22Rv1 (cell line): ENCODE data around the gene WDR48.

Experiments
- ZFX ChIP-seq: fragments of 450-650 bp; IDR thresholded peaks from 2 replicates; pipeline ENCODE4 v1.6.1; 2017; ENCODE audit warnings: antibody characterized with exemption, borderline replicate concordance
- TF ChIP-seq, protein P1 (sequence below): fragments of 450-650 bp; IDR thresholded peaks from 2 replicates; pipeline ENCODE4 v1.5.1; 2017; ENCODE audit warnings: mild to moderate bottlenecking

DNA sequence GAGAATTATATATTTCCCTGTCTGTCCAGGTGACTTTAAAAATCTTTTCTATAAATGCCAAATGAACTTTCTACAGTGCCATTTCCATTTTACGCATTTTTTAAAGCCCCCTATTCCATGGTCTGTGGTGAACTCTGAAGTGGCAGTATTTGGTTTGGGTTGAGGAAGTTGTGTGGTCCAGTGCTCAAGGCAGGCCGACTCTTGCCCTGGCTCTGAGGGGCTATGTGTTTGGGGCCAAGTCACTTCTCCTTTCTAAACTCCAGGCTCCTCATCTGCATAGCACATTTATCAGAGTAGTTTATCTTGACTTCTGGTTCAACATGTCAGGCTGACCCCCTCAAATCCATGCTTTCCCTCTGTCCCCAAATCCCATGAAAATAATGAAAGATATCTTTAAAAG lies 69.8 kb downstream of the WDR48 start:
- TF ChIP-seq, protein P1, sequence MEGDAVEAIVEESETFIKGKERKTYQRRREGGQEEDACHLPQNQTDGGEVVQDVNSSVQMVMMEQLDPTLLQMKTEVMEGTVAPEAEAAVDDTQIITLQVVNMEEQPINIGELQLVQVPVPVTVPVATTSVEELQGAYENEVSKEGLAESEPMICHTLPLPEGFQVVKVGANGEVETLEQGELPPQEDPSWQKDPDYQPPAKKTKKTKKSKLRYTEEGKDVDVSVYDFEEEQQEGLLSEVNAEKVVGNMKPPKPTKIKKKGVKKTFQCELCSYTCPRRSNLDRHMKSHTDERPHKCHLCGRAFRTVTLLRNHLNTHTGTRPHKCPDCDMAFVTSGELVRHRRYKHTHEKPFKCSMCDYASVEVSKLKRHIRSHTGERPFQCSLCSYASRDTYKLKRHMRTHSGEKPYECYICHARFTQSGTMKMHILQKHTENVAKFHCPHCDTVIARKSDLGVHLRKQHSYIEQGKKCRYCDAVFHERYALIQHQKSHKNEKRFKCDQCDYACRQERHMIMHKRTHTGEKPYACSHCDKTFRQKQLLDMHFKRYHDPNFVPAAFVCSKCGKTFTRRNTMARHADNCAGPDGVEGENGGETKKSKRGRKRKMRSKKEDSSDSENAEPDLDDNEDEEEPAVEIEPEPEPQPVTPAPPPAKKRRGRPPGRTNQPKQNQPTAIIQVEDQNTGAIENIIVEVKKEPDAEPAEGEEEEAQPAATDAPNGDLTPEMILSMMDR: no peak
- TF ChIP-seq ZFX: no peak
